PFSK-1 (cell line): ENCODE data around the gene CLEC12A.

ENCODE experiments used
- FOXP2 ChIP-seq: optimal IDR thresholded peaks from 2 replicates; pipeline ENCODE3; 2011; ENCODE audit warnings: borderline replicate concordance, control low read depth, inconsistent platforms; ENCODE audit not compliant: insufficient read depth; ENCODE audit errors: extremely low read length, extremely low read depth
- POLR2AphosphoS5 ChIP-seq: IDR thresholded peaks from 2 replicates; pipeline ENCODE4 v1.6.1; 2012; ENCODE audit warnings: low read depth, mild to moderate bottlenecking, control low read depth, low read length, moderate library complexity
- SIN3A ChIP-seq: IDR thresholded peaks from 2 replicates; pipeline ENCODE4 v1.6.1; 2012; ENCODE audit warnings: mild to moderate bottlenecking, low read length, moderate library complexity, borderline replicate concordance; ENCODE audit not compliant: insufficient read depth
- TAF1 ChIP-seq: IDR thresholded peaks from 2 replicates; pipeline ENCODE4 v1.6.1; 2012; ENCODE audit warnings: low read length, control low read depth, borderline replicate concordance; ENCODE audit not compliant: insufficient read depth
- TF ChIP-seq, protein P1 (sequence below), 2 experiments: IDR thresholded peaks; 2 replicates each; pipeline versions ENCODE4 v1.6.1 to v1.8.0; 2011 to 2012; ENCODE audit warnings: low read depth in 2 of 2, low read length in 2 of 2, control low read depth in 1 of 2, inconsistent platforms in 1 of 2, mild to moderate bottlenecking in 1 of 2, moderate library complexity in 1 of 2; ENCODE audit not compliant: insufficient read depth in 1 of 2

Gene CLEC12A

DNA sequence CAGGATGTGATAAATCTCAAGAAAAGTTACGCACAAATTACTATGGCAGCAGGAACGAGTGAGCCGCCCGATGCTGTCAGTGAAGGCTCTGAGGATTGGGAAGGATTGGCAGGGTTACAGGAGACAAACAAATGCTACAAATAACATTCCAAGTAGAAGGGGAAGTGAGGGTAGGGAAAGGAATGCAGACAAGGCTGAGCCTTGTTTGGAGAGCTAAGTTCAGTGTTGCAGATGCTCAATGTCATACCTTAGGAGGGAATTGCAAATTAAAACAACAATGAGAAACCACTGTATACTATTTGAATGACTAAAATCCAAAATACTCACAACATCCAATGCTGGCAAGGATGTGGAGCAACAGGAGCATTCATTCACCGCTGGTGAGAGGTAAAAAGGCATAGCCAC, 60.6 kb downstream of the CLEC12A start:
- TF ChIP-seq SIN3A (no peak), FOXP2 (no peak), POLR2AphosphoS5 (no peak), TAF1 (no peak)
- TF ChIP-seq, protein P1, sequence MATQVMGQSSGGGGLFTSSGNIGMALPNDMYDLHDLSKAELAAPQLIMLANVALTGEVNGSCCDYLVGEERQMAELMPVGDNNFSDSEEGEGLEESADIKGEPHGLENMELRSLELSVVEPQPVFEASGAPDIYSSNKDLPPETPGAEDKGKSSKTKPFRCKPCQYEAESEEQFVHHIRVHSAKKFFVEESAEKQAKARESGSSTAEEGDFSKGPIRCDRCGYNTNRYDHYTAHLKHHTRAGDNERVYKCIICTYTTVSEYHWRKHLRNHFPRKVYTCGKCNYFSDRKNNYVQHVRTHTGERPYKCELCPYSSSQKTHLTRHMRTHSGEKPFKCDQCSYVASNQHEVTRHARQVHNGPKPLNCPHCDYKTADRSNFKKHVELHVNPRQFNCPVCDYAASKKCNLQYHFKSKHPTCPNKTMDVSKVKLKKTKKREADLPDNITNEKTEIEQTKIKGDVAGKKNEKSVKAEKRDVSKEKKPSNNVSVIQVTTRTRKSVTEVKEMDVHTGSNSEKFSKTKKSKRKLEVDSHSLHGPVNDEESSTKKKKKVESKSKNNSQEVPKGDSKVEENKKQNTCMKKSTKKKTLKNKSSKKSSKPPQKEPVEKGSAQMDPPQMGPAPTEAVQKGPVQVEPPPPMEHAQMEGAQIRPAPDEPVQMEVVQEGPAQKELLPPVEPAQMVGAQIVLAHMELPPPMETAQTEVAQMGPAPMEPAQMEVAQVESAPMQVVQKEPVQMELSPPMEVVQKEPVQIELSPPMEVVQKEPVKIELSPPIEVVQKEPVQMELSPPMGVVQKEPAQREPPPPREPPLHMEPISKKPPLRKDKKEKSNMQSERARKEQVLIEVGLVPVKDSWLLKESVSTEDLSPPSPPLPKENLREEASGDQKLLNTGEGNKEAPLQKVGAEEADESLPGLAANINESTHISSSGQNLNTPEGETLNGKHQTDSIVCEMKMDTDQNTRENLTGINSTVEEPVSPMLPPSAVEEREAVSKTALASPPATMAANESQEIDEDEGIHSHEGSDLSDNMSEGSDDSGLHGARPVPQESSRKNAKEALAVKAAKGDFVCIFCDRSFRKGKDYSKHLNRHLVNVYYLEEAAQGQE (IDR thresholded peaks at IDR 0.05; ENCODE audit: insufficient read depth in 1 of 2, low read depth in 2 of 2, low read length in 2 of 2), result no peak

DNA sequence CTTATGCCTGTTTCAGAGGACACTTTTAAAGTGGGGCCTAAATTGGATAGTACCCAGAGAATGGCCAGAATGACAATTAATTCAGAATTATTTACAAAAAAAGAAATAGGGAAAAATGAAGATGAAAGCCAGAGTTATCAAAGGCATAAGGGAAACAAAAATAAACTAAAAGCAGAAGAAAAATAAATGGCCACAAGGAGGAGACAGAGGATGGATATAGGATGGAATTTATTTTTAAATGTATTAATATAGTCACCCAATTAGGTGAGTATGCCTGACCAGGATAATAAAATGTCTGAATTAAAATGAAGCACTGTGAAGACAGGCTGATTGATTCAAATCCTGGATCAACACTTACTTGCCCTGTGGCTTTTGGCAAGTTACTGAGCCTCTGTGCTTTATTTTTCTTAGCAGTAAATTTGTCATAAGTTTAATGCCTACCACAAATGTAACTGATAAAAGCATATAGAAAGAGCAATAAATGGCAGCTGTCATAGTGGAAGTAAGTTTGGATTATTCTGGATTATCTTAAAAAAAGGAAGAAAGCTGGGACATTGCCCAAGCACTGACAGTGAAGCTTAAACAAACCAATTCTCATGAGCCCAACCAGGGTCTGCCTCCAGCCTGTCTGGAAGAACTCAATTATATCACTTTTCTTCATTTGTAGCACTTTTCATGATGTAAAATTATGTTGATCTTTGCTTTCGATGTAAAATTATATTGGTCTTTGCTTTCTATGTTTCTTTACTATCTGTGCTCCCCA, 62.8 kb downstream of the CLEC12A start:
- TF ChIP-seq, protein P1 (IDR thresholded peaks at IDR 0.05; ENCODE audit: insufficient read depth in 1 of 2, low read depth in 2 of 2, low read length in 2 of 2), result no peak
- TF ChIP-seq SIN3A, result no peak
- TF ChIP-seq POLR2AphosphoS5, result no peak
- TF ChIP-seq FOXP2, result no peak
- TF ChIP-seq TAF1, result no peak
